Liver (tissue), 9 donors: ENCODE results near the gene CLINT1. TPM values are rescaled to one million over a fixed set of nuclear protein-coding genes. Genes with fewer than 3 reads are reported as not detected.

Experiments
- DNase-seq: peaks from one replicate; pipeline ENCODE4 v3.0.0-alpha.2; 2017; ENCODE audit warnings: low spot score
- H3K27ac ChIP-seq, 2 donors: one replicate each; pipeline ENCODE4 v1.7.0; 2013; ENCODE audit warnings: inconsistent platforms in 2 of 2, low read length in 2 of 2, control low read depth in 1 of 2, low read depth in 1 of 2, mild to moderate bottlenecking in 1 of 2
- H3K27me3 ChIP-seq, 4 donors: one replicate each; pipeline versions ENCODE4 v1.6.1 to v1.7.0; 2013; ENCODE audit warnings: low read length in 3 of 4, inconsistent platforms in 1 of 4, mild to moderate bottlenecking in 1 of 4, moderate library complexity in 1 of 4; ENCODE audit not compliant: control insufficient read depth in 4 of 4, insufficient read depth in 4 of 4
- H3K36me3 ChIP-seq, 4 donors: one replicate each; pipeline versions ENCODE4 v1.6.1 to v1.7.0; 2013; ENCODE audit warnings: low read length in 3 of 4, mild to moderate bottlenecking in 3 of 4, low read depth in 1 of 4, moderate library complexity in 1 of 4; ENCODE audit not compliant: control insufficient read depth in 4 of 4, insufficient read depth in 3 of 4
- H3K4me1 ChIP-seq, 4 donors: one replicate each; pipeline versions ENCODE4 v1.6.1 to v1.7.0; 2013; ENCODE audit warnings: low read length in 3 of 4, mild to moderate bottlenecking in 3 of 4, moderate library complexity in 1 of 4; ENCODE audit not compliant: control insufficient read depth in 4 of 4, insufficient read depth in 4 of 4
- H3K4me3 ChIP-seq, 3 donors: one replicate each; pipeline versions ENCODE4 v1.6.1 to v1.7.0; 2013; ENCODE audit warnings: low read length in 3 of 3, control low read depth in 1 of 3, low read depth in 1 of 3, mild to moderate bottlenecking in 1 of 3
- H3K9ac ChIP-seq, 2 donors: one replicate each; pipeline ENCODE4 v1.7.0; 2013; ENCODE audit warnings: low read length in 2 of 2, mild to moderate bottlenecking in 2 of 2, moderate library complexity in 2 of 2, control low read depth in 1 of 2, low read depth in 1 of 2
- H3K9me3 ChIP-seq, 4 donors: one replicate each; pipeline versions ENCODE4 v1.6.1 to v1.7.0; 2013; ENCODE audit warnings: low read length in 3 of 4; ENCODE audit not compliant: control insufficient read depth in 4 of 4
- ATF3 ChIP-seq: IDR thresholded peaks from 2 replicates; pipeline ENCODE4 v1.6.1; 2016; ENCODE audit warnings: antibody characterized with exemption
- CTCF ChIP-seq: fragments of 150-350 bp; IDR thresholded peaks from 2 replicates; pipeline ENCODE4 v1.5.1; 2017; ENCODE audit warnings: improper control_type of control experiment, low read depth, low read length; ENCODE audit not compliant: missing input control
- EGR1 ChIP-seq, 2 donors: IDR thresholded peaks; 2 replicates each; pipeline ENCODE4 v1.6.1; 2016 to 2018; ENCODE audit warnings: antibody characterized with exemption in 2 of 2, low read depth in 2 of 2
- FOXA1 ChIP-seq: IDR thresholded peaks from 2 replicates; pipeline ENCODE4 v1.6.1; 2016; ENCODE audit warnings: antibody characterized with exemption
- FOXA2 ChIP-seq: IDR thresholded peaks from 2 replicates; pipeline ENCODE4 v1.6.1; 2016; ENCODE audit warnings: antibody characterized with exemption
- GABPA ChIP-seq, 2 donors: IDR thresholded peaks in 1 of 2; conservative IDR thresholded peaks in 1 of 2; 2 replicates each; pipeline ENCODE4 v1.6.1; 2016; ENCODE audit warnings: antibody characterized with exemption in 2 of 2, mild to moderate bottlenecking in 1 of 2, moderate library complexity in 1 of 2
- HNF4A ChIP-seq, 2 donors: conservative IDR thresholded peaks; 2 replicates each; pipeline ENCODE4 v1.6.1; 2016; ENCODE audit warnings: antibody characterized with exemption in 2 of 2, mild to moderate bottlenecking in 2 of 2
- HNF4G ChIP-seq: IDR thresholded peaks from 2 replicates; pipeline ENCODE4 v1.6.1; 2016; ENCODE audit warnings: antibody characterized with exemption
- JUND ChIP-seq, 2 donors: IDR thresholded peaks; 2 replicates each; pipeline ENCODE4 v1.6.1; 2016; ENCODE audit warnings: antibody characterized with exemption in 2 of 2
- MAX ChIP-seq: IDR thresholded peaks from 2 replicates; pipeline ENCODE4 v1.6.1; 2016; ENCODE audit warnings: antibody characterized with exemption
- NR2F2 ChIP-seq: IDR thresholded peaks from 2 replicates; pipeline ENCODE4 v1.6.1; 2016; ENCODE audit warnings: antibody characterized with exemption
- RAD21 ChIP-seq, 2 donors: IDR thresholded peaks; 2 replicates each; pipeline ENCODE4 v1.6.1; 2016; ENCODE audit warnings: antibody characterized with exemption in 2 of 2, mild to moderate bottlenecking in 2 of 2
- REST ChIP-seq: IDR thresholded peaks from 2 replicates; pipeline ENCODE4 v1.6.1; 2016; ENCODE audit warnings: antibody characterized with exemption, mild to moderate bottlenecking
- RXRA ChIP-seq, 2 donors: IDR thresholded peaks; 2 replicates each; pipeline ENCODE4 v1.6.1; 2017 to 2018; ENCODE audit warnings: antibody characterized with exemption in 2 of 2, mild to moderate bottlenecking in 1 of 2
- SP1 ChIP-seq: IDR thresholded peaks from 2 replicates; pipeline ENCODE4 v1.6.1; 2018; ENCODE audit warnings: antibody characterized with exemption, mild to moderate bottlenecking
- TAF1 ChIP-seq: conservative IDR thresholded peaks from 2 replicates; pipeline ENCODE4 v1.6.1; 2016; ENCODE audit warnings: antibody characterized with exemption, mild to moderate bottlenecking
- YY1 ChIP-seq: IDR thresholded peaks from 2 replicates; pipeline ENCODE4 v1.6.1; 2016; ENCODE audit warnings: antibody characterized with exemption, mild to moderate bottlenecking
- ZBTB33 ChIP-seq: IDR thresholded peaks from 2 replicates; pipeline ENCODE4 v1.6.1; 2016; ENCODE audit warnings: antibody characterized with exemption
- WGBS: extraction: QIAGEN DNeasy Blood & Tissue Kit; methylation state at CpG from one replicate; pipeline ENCODE4 v1.1.7; 2013; 5-methylcytosine and 5-hydroxymethylcytosine counted together
- polyA plus RNA-seq, 2 donors: library from polyadenylated mRNA; stranded (reverse) in 1 of 2; unstranded in 1 of 2; fragments of 200-250 nt in 1 of 2; fragments of >200 nt in 1 of 2; fragmentation: Nextera tagmentation in 1 of 2; extraction: Ambion mirVana in 1 of 2; gene quantifications; one replicate each; pipeline versions ENCODE4 v1.2.1 to v1.2.3, GENCODE V29; 2013 to 2015
- total RNA-seq, 2 donors: library from RNA; depleted of rRNA; stranded (reverse); fragments of >200 nt; gene quantifications; one replicate each; pipeline ENCODE4 v1.2.3, GENCODE V29; 2014
- donor health status: healthy.
- donor health status: healthy.
- donor health status: healthy.
- donor health status: healthy.
- donor health status: healthy.

CLINT1 gene
- total and polyA plus RNA-seq, 4 donors, result 34.8 to 115 (median 68.3) TPM

- no peak for DNase-seq
- Histone ChIP-seq H3K9ac (no peak overlapping the region), H3K27ac (no peak overlapping the region), H3K27me3 (no peaks in the 10 kb centered on the region), H3K36me3 (no peaks in the 10 kb centered on the region), H3K4me3 (no peak overlapping the region), H3K9me3 (no peaks in the 10 kb centered on the region), H3K4me1 (peaks cover 5 to 63% (median 47%) of the 10 kb centered on the region in 4 donors)
- TF ChIP-seq RXRA (IDR thresholded peaks at IDR 0.05) (peak in 1 of 2 donors; percentile 13), FOXA2 (no peak), EGR1 (IDR thresholded peaks at IDR 0.05; ENCODE audit: low read depth in 2 of 2) (no peak)
- WGBS, result 73% methylated on average over 8 of the region's 8 CpGs
Observed at GRCh38 chr5:157823655-157824054, 35.3 kb downstream of the CLINT1 start.

- TF ChIP-seq CTCF (no peak), JUND (IDR thresholded peaks at IDR 0.05) (no peak), ATF3 (no peak), REST (no peak), SP1 (no peak), RXRA (IDR thresholded peaks at IDR 0.05) (peak in 1 of 2 donors; percentile 20), TAF1 (no peak), YY1 (peak; percentile 31), NR2F2 (no peak), HNF4G (no peak), FOXA2 (peak; percentile 68), GABPA (IDR thresholded peaks at IDR 0.05 in 1 of 2, conservative IDR thresholded peaks at IDR 0.05 in 1 of 2) (no peak), FOXA1 (peak; percentile 34), HNF4A (conservative IDR thresholded peaks at IDR 0.05) (peak; percentile 10 to 62), EGR1 (IDR thresholded peaks at IDR 0.05; ENCODE audit: low read depth in 2 of 2) (no peak), MAX (no peak), ZBTB33 (no peak), RAD21 (IDR thresholded peaks at IDR 0.05) (no peak)
- Histone ChIP-seq H3K4me3 (no peak overlapping the region), H3K9ac (no peak overlapping the region), H3K27me3 (no peaks in the 10 kb centered on the region), H3K9me3 (no peaks in the 10 kb centered on the region), H3K36me3 (no peaks in the 10 kb centered on the region), H3K27ac (peak overlapping the region in 1 of 2 donors; percentile 13), H3K4me1 (peaks cover 2 to 53% (median 40%) of the 10 kb centered on the region in 4 donors)
- DNase-seq, result no peak
- 83% methylated on average over 7 of the region's 7 CpGs for WGBS
Observed at GRCh38 chr5:157821822-157822622, 36.9 kb downstream of the CLINT1 start.
